ENCODE measurements around the gene ADGRG7. TPM values are rescaled to one million over a fixed set of nuclear protein-coding genes. Genes with fewer than 3 reads are reported as not detected.
A peak's percentile ranks its signal among the peaks of the same experiment; 100 is the strongest.

ADGRG7 gene
- total RNA-seq, 6 donors from 2014 or later, result not detected

DNA sequence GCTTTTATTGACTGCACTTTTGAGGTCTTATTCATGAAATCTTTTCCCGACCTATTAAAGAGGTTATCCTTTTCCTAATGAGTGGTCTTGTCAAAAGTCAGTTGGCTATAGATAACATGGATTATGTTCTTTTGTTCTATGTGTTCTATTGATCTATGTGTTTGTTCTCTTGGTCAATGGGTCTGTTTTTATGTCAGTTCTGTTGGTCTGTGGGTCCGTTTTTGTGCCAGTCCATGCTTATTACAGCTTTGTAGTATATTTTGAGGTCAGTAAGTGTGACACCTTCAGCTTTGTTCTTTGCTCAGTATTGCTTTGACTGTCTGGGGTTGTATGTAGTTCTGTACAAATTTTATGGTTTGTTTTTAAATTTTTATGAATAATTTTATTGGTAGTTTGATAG is 107.7 kb downstream of the ADGRG7 start:
- no peaks in the 10 kb centered on the region for H3K27me3 ChIP-seq
- H3K9me3 ChIP-seq, result no peaks in the 10 kb centered on the region
- TF ChIP-seq POLR2A (IDR thresholded peaks at IDR 0.05) (no peak), EP300 (IDR thresholded peaks at IDR 0.05) (no peak), CTCF (IDR thresholded peaks at IDR 0.05) (no peak), POLR2AphosphoS5 (IDR thresholded peaks at IDR 0.05) (no peak)
- ATAC-seq (ENCODE audit: low FRiP score in 2 of 2) (no peak), DNase-seq (no peak)
- 83 to 87% methylated on average over 2 of the region's 2 CpGs for whole genome bisulfite sequencing, 2 donors
- H3K27ac ChIP-seq, result no peak overlapping the region
- peaks cover 9 to 21% (median 11%) of the 10 kb centered on the region in 4 donors for H3K4me1 ChIP-seq
- no peak overlapping the region for H3K4me3 ChIP-seq
- H3K36me3 ChIP-seq, result peaks cover 13 to 55% (median 20%) of the 10 kb centered on the region in 4 donors

- ATAC-seq (ENCODE audit: low FRiP score in 2 of 2), result no peak
- Histone ChIP-seq H3K36me3 (peaks cover 13 to 61% (median 20%) of the 10 kb centered on the region in 4 donors), H3K27me3 (no peaks in the 10 kb centered on the region), H3K9me3 (no peaks in the 10 kb centered on the region), H3K4me1 (peaks cover 5 to 17% (median 8%) of the 10 kb centered on the region in 4 donors), H3K4me3 (no peak overlapping the region), H3K27ac (peak overlapping the region in 1 of 4 donors; percentile 23)
- DNase-seq, result no peak
- TF ChIP-seq POLR2A (IDR thresholded peaks at IDR 0.05), result no peak
- no peak for TF ChIP-seq EP300 (IDR thresholded peaks at IDR 0.05)
- no peak for TF ChIP-seq POLR2AphosphoS5 (IDR thresholded peaks at IDR 0.05)
- no peak for TF ChIP-seq CTCF (IDR thresholded peaks at IDR 0.05)
- WGBS, 2 donors, result 92 to 96% methylated on average over 4 of the region's 4 CpGs
Measured at GRCh38 chr3:100717637-100718487, 108.5 kb downstream of the ADGRG7 start.

DNA sequence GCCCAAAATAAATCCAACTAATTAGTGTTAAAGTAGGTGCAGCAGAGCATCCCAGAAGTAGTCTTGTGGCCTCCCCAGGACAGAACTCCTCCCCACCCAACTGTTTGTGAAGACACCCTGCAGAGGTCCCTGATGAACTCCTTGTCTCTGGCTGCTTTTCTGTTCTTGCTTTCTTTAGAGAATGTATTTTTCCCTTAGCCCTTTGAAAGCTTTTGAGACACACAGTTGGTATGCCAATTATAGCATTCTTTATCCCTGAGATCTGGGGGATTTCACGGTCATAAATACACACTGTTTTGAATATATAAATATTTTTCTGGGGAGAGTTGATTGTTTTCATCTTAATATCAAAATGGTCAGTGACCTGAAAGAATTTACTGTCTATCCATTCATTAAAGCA is 109.7 kb downstream of the ADGRG7 start:
- no peak for DNase-seq
- TF ChIP-seq EP300 (IDR thresholded peaks at IDR 0.05) (no peak), POLR2AphosphoS5 (IDR thresholded peaks at IDR 0.05) (no peak), POLR2A (IDR thresholded peaks at IDR 0.05) (no peak), CTCF (IDR thresholded peaks at IDR 0.05) (no peak)
- WGBS, 2 donors, result 45 to 52% methylated on average over 1 of the region's 1 CpG
- Histone ChIP-seq H3K9me3 (no peaks in the 10 kb centered on the region), H3K36me3 (peaks cover 8 to 65% (median 15%) of the 10 kb centered on the region in 4 donors), H3K27me3 (no peaks in the 10 kb centered on the region), H3K4me3 (no peak overlapping the region), H3K27ac (no peak overlapping the region), H3K4me1 (peaks cover 3 to 17% (median 8%) of the 10 kb centered on the region in 4 donors)
- no peak for ATAC-seq (ENCODE audit: low FRiP score in 2 of 2)

GRCh38 chr3:100720426-100720825 is 111.0 kb downstream of the ADGRG7 start:
- Histone ChIP-seq H3K9me3 (no peaks in the 10 kb centered on the region), H3K4me1 (peaks cover 0 to 10% (median 8%) of the 10 kb centered on the region in 4 donors), H3K36me3 (peaks cover 5 to 64% (median 14%) of the 10 kb centered on the region in 4 donors), H3K27me3 (no peaks in the 10 kb centered on the region), H3K4me3 (no peak overlapping the region), H3K27ac (no peak overlapping the region)
- no peak for ATAC-seq (ENCODE audit: low FRiP score in 2 of 2)
- DNase-seq, result no peak
- WGBS, 2 donors, result 84 to 89% methylated on average over 5 of the region's 5 CpGs
- TF ChIP-seq POLR2AphosphoS5 (IDR thresholded peaks at IDR 0.05), result no peak
- TF ChIP-seq POLR2A (IDR thresholded peaks at IDR 0.05), result no peak
- TF ChIP-seq EP300 (IDR thresholded peaks at IDR 0.05), result no peak
- TF ChIP-seq CTCF (IDR thresholded peaks at IDR 0.05), result no peak
